Effector memory CD4-positive, alpha-beta T cell (primary cell): ENCODE data around the gene MZT2B.
"Not testable (repeated sequence)": the region's sequence is repeated elsewhere in the genome, so short reads cannot be mapped to it uniquely, and the experiment has no call there.

ENCODE experiments used
- DNase-seq, 3 donors: peaks; one replicate each; pipeline ENCODE4 v3.0.0-alpha.2; 2020
- H3K27ac ChIP-seq: 2 replicates; pipeline ENCODE4 v1.7.0; 2013; ENCODE audit warnings: mild to moderate bottlenecking, low read length, moderate library complexity; ENCODE audit not compliant: insufficient read depth, poor library complexity, severe bottlenecking
- H3K27me3 ChIP-seq: replicated peaks from 2 replicates; pipeline ENCODE4 v1.7.0; 2013; ENCODE audit warnings: mild to moderate bottlenecking, low read length; ENCODE audit not compliant: insufficient read depth, control insufficient read depth, poor library complexity, severe bottlenecking
- H3K36me3 ChIP-seq: 2 replicates; pipeline ENCODE4 v1.7.0; 2013; ENCODE audit warnings: mild to moderate bottlenecking, low read length, moderate library complexity; ENCODE audit not compliant: control insufficient read depth, insufficient read depth
- H3K4me1 ChIP-seq: 2 replicates; pipeline ENCODE4 v1.7.0; 2013; ENCODE audit warnings: low read length, mild to moderate bottlenecking; ENCODE audit not compliant: control insufficient read depth, insufficient read depth, poor library complexity, severe bottlenecking
- H3K4me3 ChIP-seq: 2 replicates; pipeline ENCODE4 v1.7.0; 2013; ENCODE audit warnings: low read length, low read depth, mild to moderate bottlenecking; ENCODE audit not compliant: insufficient read depth, poor library complexity, severe bottlenecking
- H3K9me3 ChIP-seq: 2 replicates; pipeline ENCODE4 v1.7.0; 2013; ENCODE audit warnings: mild to moderate bottlenecking, low read length, moderate library complexity; ENCODE audit not compliant: control insufficient read depth

The MZT2B gene

GRCh38 chr2:130239581-130239980, 57.5 kb downstream of the MZT2B start:
- not testable (repeated sequence) for H3K27ac ChIP-seq, H3K9me3 ChIP-seq, H3K27me3 ChIP-seq, H3K36me3 ChIP-seq, H3K4me1 ChIP-seq, DNase-seq, H3K4me3 ChIP-seq
